ENCODE measurements around the gene AASDHPPT.

DNA sequence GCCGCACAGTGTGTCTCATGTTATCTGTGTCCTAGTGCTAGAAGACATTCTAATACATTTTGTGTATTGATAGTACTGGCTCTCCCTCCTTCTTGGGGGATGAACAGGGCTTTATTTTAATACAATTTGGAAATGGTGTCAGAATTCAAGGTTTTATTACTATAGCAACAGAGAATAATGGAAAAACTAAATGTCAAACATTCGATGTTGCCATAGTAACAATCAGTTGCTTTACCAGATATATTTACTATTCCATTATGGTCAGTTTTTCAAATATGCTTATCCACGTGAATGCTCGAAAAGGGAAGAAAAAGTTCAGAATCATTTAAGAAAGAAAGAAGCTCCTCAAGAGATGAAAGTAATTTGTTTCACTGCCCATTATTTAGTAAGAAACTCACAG lies 46.9 kb upstream of the AASDHPPT start:
- TF ChIP-seq POLR2AphosphoS5 (IDR thresholded peaks at IDR 0.05) (no peak), CTCF (IDR thresholded peaks at IDR 0.05; ENCODE audit: poor library complexity, severe bottlenecking) (no peak), RAD21 (conservative IDR thresholded peaks at IDR 0.05) (no peak)

Data from neural cell (in vitro differentiated cells).